ENCODE results near the gene FAM107A. TPM values are rescaled to one million over a fixed set of nuclear protein-coding genes. Genes with fewer than 3 reads are reported as not detected.

Gene FAM107A
- total and polyA plus RNA-seq, 2 experiments from 2014 or later = 1.0 to 1.1 TPM

- Mint-ChIP-seq H3K27me3 (ENCODE audit: insufficient read depth, low read depth, poor library complexity) (peaks cover 39% of the 10 kb centered on the region), H3K27ac (no peak overlapping the region), H3K9me3 (peaks cover 6% of the 10 kb centered on the region), H3K4me3 (peak overlapping the region; percentile 13; the same call in 1 of the 3 replicates), H3K36me3 (ENCODE audit: low read depth) (peaks cover 5% of the 10 kb centered on the region; the same call in 2 of the 3 replicates), H3K4me1 (peaks cover 49% of the 10 kb centered on the region)
- no peak for TF ChIP-seq EZH2 (IDR thresholded peaks at IDR 0.05; ENCODE audit: low read depth, unreplicated experiment)
- no peak for TF ChIP-seq CTCF (conservative IDR thresholded peaks at IDR 0.05; ENCODE audit: low read depth in 2 of 2)
- TF ChIP-seq ETS1 (IDR thresholded peaks at IDR 0.05) = no peak
- no peak for TF ChIP-seq CREB1 (CRISPR knock-in tag; IDR thresholded peaks at IDR 0.05; ENCODE audit: low read depth)
- no peak for TF ChIP-seq EZH2phosphoT487 (IDR thresholded peaks at IDR 0.05; ENCODE audit: unreplicated experiment)
- no peak for TF ChIP-seq JUNB (IDR thresholded peaks at IDR 0.05; ENCODE audit: unreplicated experiment)
- no peak for TF ChIP-seq POLR2AphosphoS5 (IDR thresholded peaks at IDR 0.05; ENCODE audit: low read depth)
- no peak for TF ChIP-seq STAT1 (IDR thresholded peaks at IDR 0.05; ENCODE audit: unreplicated experiment)
- ATAC-seq = peak; percentile 27
- Histone ChIP-seq H3K4me3 (peak overlapping the region; percentile 18; the same call in 1 of the 2 replicates), H3K79me2 (replicated peaks; ENCODE audit: insufficient read depth) (no peaks in the 10 kb centered on the region), H3K36me3 (ENCODE audit: insufficient read depth) (no peaks in the 10 kb centered on the region), H3K27ac (ENCODE audit: low read depth) (peak overlapping the region; percentile 43), H3K4me1 (ENCODE audit: insufficient read depth) (peaks cover 41% of the 10 kb centered on the region), H3K27me3 (ENCODE audit: insufficient read depth) (peaks cover 26% of the 10 kb centered on the region), H2AFZ (no peak overlapping the region; the same call in 1 of the 2 replicates), H3F3A (replicated peaks; ENCODE audit: low read depth) (0 out of 2 replicates have a peak, but pooled peaks cover 7% of the 10 kb centered on the region), H3K9me2 (ENCODE audit: insufficient read depth) (peaks cover 3% of the 10 kb centered on the region; the same call in 1 of the 2 replicates), H4K20me1 (replicated peaks; ENCODE audit: insufficient read depth) (no peaks in the 10 kb centered on the region), H3K4me2 (peak overlapping the region; percentile 68)
- DNase-seq (ENCODE audit: low spot score) = peak; percentile 75
Measured at GRCh38 chr3:58581328-58582091, 4.3 kb upstream of the FAM107A start.

- peaks cover 33% of the 10 kb centered on the region for H3K27me3 Mint-ChIP-seq (ENCODE audit: insufficient read depth, low read depth, poor library complexity)
- peak; percentile 44 for DNase-seq (ENCODE audit: low spot score)
- TF ChIP-seq ETS1 (IDR thresholded peaks at IDR 0.05) (no peak), EZH2 (IDR thresholded peaks at IDR 0.05; ENCODE audit: low read depth, unreplicated experiment) (no peak), ZNF462 (CRISPR knock-in tag; IDR thresholded peaks at IDR 0.05) (no peak), EZH2phosphoT487 (IDR thresholded peaks at IDR 0.05; ENCODE audit: unreplicated experiment) (no peak)
Measured at GRCh38 chr3:58580826-58581327, 3.7 kb upstream of the FAM107A start.

More at GRCh38 chr3:58580826-58581327, 3.7 kb upstream of the FAM107A start:
- Mint-ChIP-seq H3K9me3 (no peaks in the 10 kb centered on the region; the same call in 2 of the 3 replicates), H3K27ac (no peak overlapping the region), H3K4me1 (peaks cover 44% of the 10 kb centered on the region), H3K36me3 (ENCODE audit: low read depth) (no peaks in the 10 kb centered on the region; the same call in 2 of the 3 replicates), H3K4me3 (no peak overlapping the region)
- peaks cover 3% of the 10 kb centered on the region; the same call in 1 of the 2 replicates for H3K9me2 ChIP-seq (ENCODE audit: insufficient read depth)
- no peak overlapping the region; the same call in 1 of the 2 replicates for H2AFZ ChIP-seq
- peaks cover 19% of the 10 kb centered on the region for H3K27me3 ChIP-seq (ENCODE audit: insufficient read depth)
- peak overlapping the region; percentile 68 for H3K4me2 ChIP-seq
- peak overlapping the region; percentile 43 for H3K27ac ChIP-seq (ENCODE audit: low read depth)
- no peaks in the 10 kb centered on the region for H3K79me2 ChIP-seq (replicated peaks; ENCODE audit: insufficient read depth)
- no peaks in the 10 kb centered on the region for H3K36me3 ChIP-seq (ENCODE audit: insufficient read depth)
- peak overlapping the region; percentile 18; the same call in 1 of the 2 replicates for H3K4me3 ChIP-seq
- peak; percentile 5 for ATAC-seq
- no peaks in the 10 kb centered on the region for H4K20me1 ChIP-seq (replicated peaks; ENCODE audit: insufficient read depth)
- 0 out of 2 replicates have a peak, but pooled peaks cover 4% of the 10 kb centered on the region for H3F3A ChIP-seq (replicated peaks; ENCODE audit: low read depth)
- H3K4me1 ChIP-seq (ENCODE audit: insufficient read depth) = peaks cover 34% of the 10 kb centered on the region
